Panc1 (cell line): ENCODE data around the gene CEMIP.

Experiments
- POLR2AphosphoS5 ChIP-seq: IDR thresholded peaks from 2 replicates; pipeline ENCODE4 v1.6.1; 2012; ENCODE audit warnings: mild to moderate bottlenecking, low read depth, low read length, moderate library complexity
- SIN3A ChIP-seq: IDR thresholded peaks from 2 replicates; pipeline ENCODE4 v1.6.1; 2012; ENCODE audit warnings: low read depth, mild to moderate bottlenecking, low read length, moderate library complexity, borderline replicate concordance; ENCODE audit not compliant: insufficient read depth
- TCF7L2 ChIP-seq: IDR thresholded peaks from 2 replicates; pipeline ENCODE4 v1.6.1; 2011; ENCODE audit warnings: mild to moderate bottlenecking, low read depth, low read length, inconsistent platforms
- TF ChIP-seq, protein P1 (sequence below): fragments of 450-650 bp; IDR thresholded peaks from 2 replicates; pipeline ENCODE4 v1.5.1; 2017; ENCODE audit warnings: mild to moderate bottlenecking
- TF ChIP-seq, protein P2 (sequence below), 2 experiments: IDR thresholded peaks; 2 replicates each; pipeline ENCODE4 v1.6.1; 2011 to 2012; ENCODE audit warnings: low read depth in 2 of 2, control low read depth in 1 of 2, low read length in 1 of 2, mild to moderate bottlenecking in 1 of 2, moderate library complexity in 1 of 2; ENCODE audit not compliant: insufficient read depth in 1 of 2

DNA sequence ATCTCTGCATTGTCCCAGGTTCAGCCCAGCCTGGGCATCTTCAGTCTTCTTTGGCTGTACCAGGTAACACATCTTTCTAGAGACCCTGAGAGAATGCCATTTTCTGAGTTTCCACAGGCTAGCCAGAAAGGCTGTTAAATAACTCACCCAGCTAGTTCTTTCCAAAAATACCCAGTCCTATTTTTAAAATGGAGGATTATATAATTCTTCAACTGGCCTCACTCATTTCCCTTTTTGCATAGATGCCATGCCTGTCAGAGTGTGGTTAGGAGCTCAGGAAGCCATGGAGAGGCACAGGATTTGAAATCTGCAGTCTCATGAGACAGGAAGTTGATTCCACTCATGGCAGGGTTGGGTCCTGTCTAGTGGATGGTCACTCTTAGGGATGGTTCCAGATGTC, 39.8 kb downstream of the CEMIP start:
- TF ChIP-seq TCF7L2: no peak
- TF ChIP-seq, protein P1, sequence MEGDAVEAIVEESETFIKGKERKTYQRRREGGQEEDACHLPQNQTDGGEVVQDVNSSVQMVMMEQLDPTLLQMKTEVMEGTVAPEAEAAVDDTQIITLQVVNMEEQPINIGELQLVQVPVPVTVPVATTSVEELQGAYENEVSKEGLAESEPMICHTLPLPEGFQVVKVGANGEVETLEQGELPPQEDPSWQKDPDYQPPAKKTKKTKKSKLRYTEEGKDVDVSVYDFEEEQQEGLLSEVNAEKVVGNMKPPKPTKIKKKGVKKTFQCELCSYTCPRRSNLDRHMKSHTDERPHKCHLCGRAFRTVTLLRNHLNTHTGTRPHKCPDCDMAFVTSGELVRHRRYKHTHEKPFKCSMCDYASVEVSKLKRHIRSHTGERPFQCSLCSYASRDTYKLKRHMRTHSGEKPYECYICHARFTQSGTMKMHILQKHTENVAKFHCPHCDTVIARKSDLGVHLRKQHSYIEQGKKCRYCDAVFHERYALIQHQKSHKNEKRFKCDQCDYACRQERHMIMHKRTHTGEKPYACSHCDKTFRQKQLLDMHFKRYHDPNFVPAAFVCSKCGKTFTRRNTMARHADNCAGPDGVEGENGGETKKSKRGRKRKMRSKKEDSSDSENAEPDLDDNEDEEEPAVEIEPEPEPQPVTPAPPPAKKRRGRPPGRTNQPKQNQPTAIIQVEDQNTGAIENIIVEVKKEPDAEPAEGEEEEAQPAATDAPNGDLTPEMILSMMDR: no peak
- TF ChIP-seq POLR2AphosphoS5: no peak
- TF ChIP-seq, protein P2, sequence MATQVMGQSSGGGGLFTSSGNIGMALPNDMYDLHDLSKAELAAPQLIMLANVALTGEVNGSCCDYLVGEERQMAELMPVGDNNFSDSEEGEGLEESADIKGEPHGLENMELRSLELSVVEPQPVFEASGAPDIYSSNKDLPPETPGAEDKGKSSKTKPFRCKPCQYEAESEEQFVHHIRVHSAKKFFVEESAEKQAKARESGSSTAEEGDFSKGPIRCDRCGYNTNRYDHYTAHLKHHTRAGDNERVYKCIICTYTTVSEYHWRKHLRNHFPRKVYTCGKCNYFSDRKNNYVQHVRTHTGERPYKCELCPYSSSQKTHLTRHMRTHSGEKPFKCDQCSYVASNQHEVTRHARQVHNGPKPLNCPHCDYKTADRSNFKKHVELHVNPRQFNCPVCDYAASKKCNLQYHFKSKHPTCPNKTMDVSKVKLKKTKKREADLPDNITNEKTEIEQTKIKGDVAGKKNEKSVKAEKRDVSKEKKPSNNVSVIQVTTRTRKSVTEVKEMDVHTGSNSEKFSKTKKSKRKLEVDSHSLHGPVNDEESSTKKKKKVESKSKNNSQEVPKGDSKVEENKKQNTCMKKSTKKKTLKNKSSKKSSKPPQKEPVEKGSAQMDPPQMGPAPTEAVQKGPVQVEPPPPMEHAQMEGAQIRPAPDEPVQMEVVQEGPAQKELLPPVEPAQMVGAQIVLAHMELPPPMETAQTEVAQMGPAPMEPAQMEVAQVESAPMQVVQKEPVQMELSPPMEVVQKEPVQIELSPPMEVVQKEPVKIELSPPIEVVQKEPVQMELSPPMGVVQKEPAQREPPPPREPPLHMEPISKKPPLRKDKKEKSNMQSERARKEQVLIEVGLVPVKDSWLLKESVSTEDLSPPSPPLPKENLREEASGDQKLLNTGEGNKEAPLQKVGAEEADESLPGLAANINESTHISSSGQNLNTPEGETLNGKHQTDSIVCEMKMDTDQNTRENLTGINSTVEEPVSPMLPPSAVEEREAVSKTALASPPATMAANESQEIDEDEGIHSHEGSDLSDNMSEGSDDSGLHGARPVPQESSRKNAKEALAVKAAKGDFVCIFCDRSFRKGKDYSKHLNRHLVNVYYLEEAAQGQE (IDR thresholded peaks at IDR 0.05; ENCODE audit: insufficient read depth in 1 of 2, low read depth in 2 of 2, low read length in 1 of 2): no peak
- TF ChIP-seq SIN3A: no peak
